Osteocyte (in vitro differentiated cells): Measurements from ENCODE around the gene SLC18B1. TPM values are rescaled to one million over a fixed set of nuclear protein-coding genes. Genes with fewer than 3 reads are reported as not detected.

ENCODE experiments used
- DNase-seq: peaks from one replicate; pipeline ENCODE4 v3.0.0; 2021; ENCODE audit warnings: mixed read lengths; ENCODE audit not compliant: unreplicated experiment; ENCODE audit errors: extremely low spot score
- H3K27ac Mint-ChIP-seq: one replicate; pipeline ENCODE4 v1.8.0; 2021; ENCODE audit warnings: mild to moderate bottlenecking, mixed read lengths; ENCODE audit not compliant: unreplicated experiment
- H3K27me3 Mint-ChIP-seq: one replicate; pipeline ENCODE4 v1.8.0; 2021; ENCODE audit warnings: mixed read lengths; ENCODE audit not compliant: unreplicated experiment
- H3K36me3 Mint-ChIP-seq: one replicate; pipeline ENCODE4 v1.8.0; 2021; ENCODE audit warnings: mixed read lengths; ENCODE audit not compliant: unreplicated experiment
- H3K4me1 Mint-ChIP-seq: one replicate; pipeline ENCODE4 v1.8.0; 2021; ENCODE audit warnings: mixed read lengths; ENCODE audit not compliant: unreplicated experiment
- H3K4me3 Mint-ChIP-seq: one replicate; pipeline ENCODE4 v1.8.0; 2021; ENCODE audit warnings: mild to moderate bottlenecking, moderate library complexity, mixed read lengths; ENCODE audit not compliant: unreplicated experiment
- H3K9me3 Mint-ChIP-seq: one replicate; pipeline ENCODE4 v1.8.0; 2021; ENCODE audit warnings: mixed read lengths; ENCODE audit not compliant: unreplicated experiment
- CTCF ChIP-seq: fragments of 200-600 bp; sonication (generic); IDR thresholded peaks from 2 replicates; pipeline ENCODE4 v1.5.0; 2021; ENCODE audit warnings: antibody characterized with exemption, mild to moderate bottlenecking, moderate library complexity
- total RNA-seq: library from RNA; stranded (reverse); gene quantifications from 2 replicates; pipeline ENCODE4 v1.2.1, GENCODE V29; 2021

SLC18B1 gene
- total RNA-seq, 1 donor from 2014 or later: 3.3 TPM

DNA sequence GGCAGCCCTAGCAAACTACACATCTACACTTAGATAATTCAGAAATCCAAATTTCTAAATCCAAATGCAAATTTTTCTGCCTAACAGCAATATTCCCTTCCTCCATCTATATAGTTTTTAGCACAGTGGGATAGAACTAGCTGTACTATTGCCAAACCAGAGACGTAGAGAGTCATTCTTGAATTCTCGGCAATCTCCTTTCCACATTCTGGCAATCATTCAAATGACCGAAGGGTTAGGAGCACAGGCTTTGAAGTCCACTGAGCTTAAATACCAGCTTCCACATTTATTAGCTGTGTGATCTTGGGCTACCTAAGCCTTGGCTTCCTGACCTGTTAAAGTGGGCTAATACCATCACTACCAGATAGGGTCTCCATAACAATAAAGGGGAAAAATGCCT, 12.8 kb upstream of the SLC18B1 start:
- no peak for TF ChIP-seq CTCF
- peaks cover 43% of the 10 kb centered on the region for H3K27me3 Mint-ChIP-seq
- no peak for DNase-seq
- no peak overlapping the region for H3K27ac Mint-ChIP-seq
- peaks cover 35% of the 10 kb centered on the region for H3K4me1 Mint-ChIP-seq
- H3K36me3 Mint-ChIP-seq: peaks cover 17% of the 10 kb centered on the region
- no peak overlapping the region for H3K4me3 Mint-ChIP-seq
- no peaks in the 10 kb centered on the region for H3K9me3 Mint-ChIP-seq

- no peak for DNase-seq
- TF ChIP-seq CTCF: no peak
- no peak overlapping the region for H3K27ac Mint-ChIP-seq
- H3K4me1 Mint-ChIP-seq: no peaks in the 10 kb centered on the region
- no peak overlapping the region for H3K4me3 Mint-ChIP-seq
- peaks cover 12% of the 10 kb centered on the region for H3K9me3 Mint-ChIP-seq
- H3K27me3 Mint-ChIP-seq: peaks cover 75% of the 10 kb centered on the region
- peaks cover 2% of the 10 kb centered on the region for H3K36me3 Mint-ChIP-seq
These were observed 7.1 kb upstream of the SLC18B1 start for GRCh38 chr6:132805548-132805947.

DNA sequence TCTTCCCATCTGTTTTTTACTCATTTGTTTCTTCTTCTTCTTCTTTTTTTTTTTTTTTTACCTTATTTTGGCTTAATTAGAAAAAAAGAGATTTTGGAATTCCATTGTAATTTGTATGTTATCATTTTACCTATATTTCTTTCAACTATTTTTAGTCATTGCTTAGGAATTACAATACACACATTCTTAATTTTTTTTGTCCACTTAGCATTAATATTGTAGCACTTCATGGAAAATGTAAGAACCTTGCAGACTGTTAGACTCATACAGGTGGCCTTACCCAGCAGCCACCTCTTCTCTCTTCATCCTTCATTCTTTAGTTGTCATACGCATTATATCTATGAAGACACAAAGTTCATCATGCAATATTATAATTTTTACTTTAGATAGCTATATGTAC, 5.8 kb upstream of the SLC18B1 start:
- Mint-ChIP-seq H3K36me3 (peaks cover 2% of the 10 kb centered on the region), H3K9me3 (peaks cover 12% of the 10 kb centered on the region), H3K27ac (no peak overlapping the region), H3K4me3 (no peak overlapping the region), H3K27me3 (peaks cover 63% of the 10 kb centered on the region), H3K4me1 (no peaks in the 10 kb centered on the region)
- no peak for TF ChIP-seq CTCF
- DNase-seq: no peak

- Mint-ChIP-seq H3K36me3 (peaks cover 4% of the 10 kb centered on the region), H3K27ac (no peak overlapping the region), H3K4me3 (no peak overlapping the region), H3K27me3 (peaks cover 39% of the 10 kb centered on the region), H3K4me1 (peaks cover 11% of the 10 kb centered on the region), H3K9me3 (peaks cover 9% of the 10 kb centered on the region)
- no peak for TF ChIP-seq CTCF
- no peak for DNase-seq
These were observed 2.2 kb upstream of the SLC18B1 start for GRCh38 chr6:132800656-132801055.

- TF ChIP-seq CTCF: peak; percentile 90
- H3K27me3 Mint-ChIP-seq: peaks cover 23% of the 10 kb centered on the region
- DNase-seq: no peak
- no peaks in the 10 kb centered on the region for H3K9me3 Mint-ChIP-seq
- peaks cover 11% of the 10 kb centered on the region for H3K4me1 Mint-ChIP-seq
- H3K4me3 Mint-ChIP-seq: peak overlapping the region; percentile 84
- peaks cover 4% of the 10 kb centered on the region for H3K36me3 Mint-ChIP-seq
- no peak overlapping the region for H3K27ac Mint-ChIP-seq
These were observed 567 bp upstream of the SLC18B1 start for GRCh38 chr6:132798869-132799538.
